ENCODE measurements around the gene NUP42. TPM values are rescaled to one million over a fixed set of nuclear protein-coding genes. Genes with fewer than 3 reads are reported as not detected.

Gene NUP42
- total RNA-seq, 1 experiment from 2014 or later: 36.5 TPM

DNA sequence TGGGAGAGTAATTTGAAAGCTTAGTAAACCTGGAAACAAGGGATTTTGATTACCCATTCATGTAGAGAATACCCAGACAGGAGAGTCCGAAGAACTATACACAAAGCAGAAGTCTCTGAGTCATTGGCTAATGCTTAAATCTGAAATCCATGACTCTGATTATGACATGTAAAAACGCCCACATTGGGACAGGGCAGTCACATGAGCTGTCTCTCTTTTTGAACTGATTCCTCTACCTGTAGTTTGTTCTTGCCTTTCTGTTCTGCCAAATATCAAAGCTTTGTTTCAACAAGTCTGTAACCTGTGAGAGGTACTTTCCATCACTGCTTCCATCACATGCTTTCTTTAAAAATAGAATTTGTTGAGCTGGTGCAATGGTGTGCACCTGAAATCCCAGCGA, 60.5 kb downstream of the NUP42 start:
- H3K23ac ChIP-seq (ENCODE audit: insufficient read length, low read depth, low read length): no peak overlapping the region
- no peak overlapping the region; a peak in 1 of 7 replicates for H3K27ac Mint-ChIP-seq
- no peaks in the 10 kb centered on the region for H3K36me3 Mint-ChIP-seq (ENCODE audit: insufficient read depth in 1 of 3, low read depth in 3 of 3)
- H2AK5ac ChIP-seq (ENCODE audit: insufficient read length, low read length): no peak overlapping the region
- no peaks in the 10 kb centered on the region for H3K27me3 ChIP-seq (ENCODE audit: insufficient read depth, low read length)
- no peak overlapping the region for H3K4ac ChIP-seq (ENCODE audit: low read depth, low read length)
- H4K91ac ChIP-seq (ENCODE audit: insufficient read length, low read depth, low read length): no peak overlapping the region
- H3K23me2 ChIP-seq (ENCODE audit: insufficient read length, low read depth, low read length, poor library complexity, severe bottlenecking): no peaks in the 10 kb centered on the region
- H3K27me3 Mint-ChIP-seq (ENCODE audit: low read depth): no peaks in the 10 kb centered on the region
- H2BK5ac ChIP-seq (ENCODE audit: insufficient read length, low read length): no peak overlapping the region
- H3K9me3 ChIP-seq (ENCODE audit: control insufficient read depth, low read depth, low read length): no peaks in the 10 kb centered on the region
- H4K20me1 ChIP-seq (ENCODE audit: control insufficient read depth, insufficient read depth, insufficient read length): no peaks in the 10 kb centered on the region
- no peak for TF ChIP-seq CTCF (conservative IDR thresholded peaks at IDR 0.05)
- H3K9ac ChIP-seq (ENCODE audit: extremely low read depth, insufficient read length, low read length): no peak overlapping the region
- H3K4me1 Mint-ChIP-seq: peaks cover 0 to 5% of the 10 kb centered on the region in 2 experiments; a peak in 1 of 4 replicates
- no peak overlapping the region for H3K56ac ChIP-seq (ENCODE audit: insufficient read length, low read depth, low read length)
- H2BK20ac ChIP-seq (ENCODE audit: low read depth, low read length, poor library complexity, severe bottlenecking): no peak overlapping the region
- H2BK15ac ChIP-seq (ENCODE audit: low read depth, low read length): no peak overlapping the region
- no peak for DNase-seq
- no peak overlapping the region for H2AFZ ChIP-seq (ENCODE audit: low read length)
- H3K79me2 ChIP-seq (ENCODE audit: insufficient read depth, low read length): no peaks in the 10 kb centered on the region
- H3K9me3 Mint-ChIP-seq: no peaks in the 10 kb centered on the region
- no peak overlapping the region for H3K27ac ChIP-seq (ENCODE audit: insufficient read length, low read depth, low read length)
- H3T11ph ChIP-seq (ENCODE audit: low read length): no peak overlapping the region
- no peak overlapping the region for H4K5ac ChIP-seq (ENCODE audit: insufficient read length, low read depth, low read length)
- H2BK120ac ChIP-seq (ENCODE audit: low read depth, low read length, poor library complexity, severe bottlenecking): no peak overlapping the region
- no peak overlapping the region for H3K4me2 ChIP-seq (ENCODE audit: insufficient read depth, insufficient read length, low read length)
- no peak overlapping the region for H2BK12ac ChIP-seq (ENCODE audit: insufficient read length, low read depth, low read length)
- no peaks in the 10 kb centered on the region for H3K79me1 ChIP-seq (ENCODE audit: insufficient read depth, low read depth, low read length, poor library complexity, severe bottlenecking)
- no peak overlapping the region for H3K14ac ChIP-seq (ENCODE audit: insufficient read depth, low read length)
- H4K8ac ChIP-seq (replicated peaks; ENCODE audit: insufficient read length, low read depth, low read length): no peak overlapping the region
- no peak overlapping the region for H3K4me3 Mint-ChIP-seq
- H3K18ac ChIP-seq (ENCODE audit: insufficient read length, low read depth, low read length): no peak overlapping the region
- no CpG with 5 or more reads among the region's 3 CpGs for WGBS (ENCODE audit: extremely low coverage, insufficient read length, low lambda C conversion rate)
- no peaks in the 10 kb centered on the region for H3K4me1 ChIP-seq (ENCODE audit: insufficient read depth, low read length)
